Hematopoietic multipotent progenitor cell treated with erythropoietin and hydrocortisone succinate and interleukin-3 and kit ligand, for 8 days (in vitro differentiated cells): ENCODE results near the gene KATNB1.
A peak's percentile ranks its signal among the peaks of the same experiment; 100 is the strongest.

Experiments used
- DNase-seq: peaks from one replicate; pipeline ENCODE4 v3.0.0-alpha.2; 2015

The KATNB1 gene

GRCh38 chr16:57747091-57747490 lies 11.5 kb downstream of the KATNB1 start:
- no peak for DNase-seq

GRCh38 chr16:57747496-57747895 lies 11.9 kb downstream of the KATNB1 start:
- DNase-seq = no peak

- no peak for DNase-seq
These were observed 12.4 kb downstream of the KATNB1 start for GRCh38 chr16:57747996-57748395.

DNA sequence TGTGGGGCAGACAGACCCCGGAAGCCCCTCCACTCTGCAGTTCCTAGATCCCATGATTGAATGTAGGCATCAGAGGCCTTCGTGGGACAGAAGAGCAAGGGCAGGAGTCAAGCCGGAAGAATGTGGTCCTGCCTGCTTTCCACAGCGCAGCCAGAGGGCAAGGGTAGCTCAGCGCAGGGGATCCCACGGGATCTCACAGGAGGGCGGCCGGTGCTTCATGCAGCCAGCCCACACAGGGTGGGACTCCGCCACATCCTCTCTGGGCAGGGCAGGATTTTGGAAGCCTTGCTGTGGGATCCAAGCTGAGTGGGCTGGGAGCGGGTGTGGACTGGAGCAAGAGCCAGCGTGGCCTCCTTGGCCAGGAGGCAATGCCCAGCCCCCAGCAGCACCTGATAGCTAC lies 13.0 kb downstream of the KATNB1 start:
- no peak for DNase-seq

- DNase-seq = no peak
These were observed 13.6 kb downstream of the KATNB1 start for GRCh38 chr16:57749101-57749692.

DNA sequence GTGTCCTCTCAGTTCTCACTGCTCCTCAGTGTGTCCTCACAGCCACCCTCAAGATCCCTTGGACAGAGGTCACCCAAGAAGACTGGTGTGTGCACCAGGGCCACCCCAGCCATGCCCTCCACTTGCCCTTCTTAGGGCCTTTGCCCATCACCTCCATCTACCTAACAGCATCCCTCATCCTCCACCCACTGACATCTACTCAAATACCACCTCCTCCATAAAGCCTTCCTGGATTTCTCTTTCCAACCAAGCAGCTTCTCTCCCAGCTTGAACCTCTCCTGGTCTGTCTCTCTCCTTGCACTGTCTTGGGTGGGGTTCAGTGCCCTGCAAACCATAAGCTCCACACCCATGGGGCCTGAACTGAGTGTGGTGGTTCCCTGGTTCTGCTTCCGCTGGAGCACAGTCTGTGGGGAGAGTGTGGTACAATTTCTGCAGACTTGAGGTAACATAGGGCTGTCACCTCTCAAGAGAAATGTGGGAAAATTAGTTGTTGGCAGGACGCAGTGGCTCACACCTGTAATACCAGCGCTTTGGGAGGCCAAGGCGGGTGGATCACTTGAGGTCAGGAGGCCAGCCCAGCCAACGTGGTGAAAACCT lies 14.4 kb downstream of the KATNB1 start:
- no peak for DNase-seq

- DNase-seq = no peak
These were observed 15.4 kb downstream of the KATNB1 start for GRCh38 chr16:57750796-57751538.

GRCh38 chr16:57751539-57752202 lies 16.1 kb downstream of the KATNB1 start:
- DNase-seq = no peak

DNA sequence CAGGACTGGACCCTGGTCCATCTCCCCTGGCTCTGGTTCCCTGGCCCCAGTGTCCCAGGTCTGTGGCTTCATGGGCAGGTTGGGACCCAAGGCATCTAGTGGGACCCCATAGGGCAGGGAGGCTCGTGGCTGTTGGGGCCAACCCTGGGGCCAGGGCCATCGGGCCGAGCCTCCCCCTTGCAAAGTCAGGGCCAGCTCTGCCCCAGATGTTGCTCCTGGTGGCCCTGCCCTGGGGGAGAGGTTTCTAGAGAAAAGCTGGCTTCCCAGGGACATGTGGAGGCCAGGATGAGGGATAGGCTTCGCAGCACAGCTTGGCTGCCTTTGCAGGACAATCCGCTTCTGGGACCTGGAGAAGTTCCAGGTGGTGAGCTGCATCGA lies 16.6 kb downstream of the KATNB1 start:
- no peak for DNase-seq

DNA sequence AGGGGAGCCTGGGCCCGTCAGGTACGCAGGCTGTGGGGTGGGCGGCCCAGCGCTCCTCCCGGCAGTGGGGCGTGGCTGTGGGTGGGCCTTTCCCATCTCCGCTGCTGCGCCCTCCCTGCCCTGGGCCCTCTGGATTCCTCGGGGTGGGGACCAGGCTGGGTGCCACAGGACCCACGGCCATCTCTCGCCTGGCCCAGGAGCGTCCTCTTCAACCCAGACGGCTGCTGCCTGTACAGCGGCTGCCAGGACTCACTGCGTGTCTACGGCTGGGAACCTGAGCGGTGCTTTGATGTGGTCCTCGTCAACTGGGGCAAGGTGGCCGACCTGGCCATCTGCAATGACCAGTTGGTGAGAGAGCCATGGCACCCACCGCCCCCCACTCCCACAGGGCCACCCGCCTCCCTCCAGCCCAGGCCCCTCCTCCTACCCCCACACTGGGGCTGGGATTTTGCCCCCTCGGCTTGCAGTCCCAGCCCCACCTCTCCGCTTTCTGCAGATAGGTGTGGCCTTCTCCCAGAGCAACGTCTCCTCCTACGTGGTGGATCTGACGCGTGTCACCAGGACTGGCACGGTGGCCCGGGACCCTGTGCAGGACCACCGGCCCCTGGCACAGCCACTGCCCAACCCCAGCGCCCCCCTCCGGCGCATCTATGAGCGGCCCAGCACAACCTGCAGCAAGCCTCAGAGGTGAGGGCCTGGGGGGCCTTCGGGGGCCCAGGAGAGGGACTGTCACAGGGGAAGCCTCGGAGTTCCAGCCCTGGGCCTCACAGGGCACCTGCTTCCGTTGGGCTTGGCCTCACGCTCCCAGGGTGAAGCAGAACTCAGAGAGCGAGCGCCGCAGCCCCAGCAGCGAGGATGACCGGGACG lies 17.2 kb downstream of the KATNB1 start:
- DNase-seq = no peak

- no peak for DNase-seq
These were observed 18.1 kb downstream of the KATNB1 start for GRCh38 chr16:57753448-57754353.

DNA sequence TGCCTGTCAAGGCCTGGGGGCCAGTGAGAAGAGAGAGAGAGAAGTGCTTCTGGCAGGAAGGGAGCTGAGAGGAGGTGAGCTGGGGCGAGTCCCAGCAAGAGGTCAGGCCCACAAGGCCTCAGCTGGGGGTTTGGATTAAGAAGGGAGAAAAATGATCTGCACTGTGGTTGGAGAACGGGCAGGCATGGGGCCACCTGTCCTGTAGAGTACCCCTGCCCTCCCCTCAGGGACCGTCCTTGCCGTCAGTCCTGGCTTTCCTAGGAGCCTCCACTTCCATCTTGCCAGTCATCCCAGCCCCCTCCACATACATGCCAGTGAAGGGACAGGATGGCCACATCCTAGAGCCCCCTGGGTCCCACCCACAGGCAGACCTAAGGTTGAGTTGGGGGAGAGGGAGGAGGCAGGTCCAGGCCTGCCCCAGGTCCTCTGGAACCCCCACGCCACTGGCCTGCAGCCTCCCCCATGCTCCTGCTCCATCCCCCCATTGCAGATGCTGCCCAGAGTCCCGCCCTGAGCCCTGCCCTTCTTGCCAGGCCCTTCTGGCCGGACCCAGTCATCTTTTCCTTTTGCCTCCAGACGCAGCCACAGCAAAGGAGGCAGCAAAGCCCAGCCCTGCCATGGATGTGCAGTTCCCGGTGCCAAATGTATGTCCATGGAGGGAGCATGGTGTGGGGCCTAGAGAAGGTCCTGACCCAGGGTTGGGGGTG lies 18.9 kb downstream of the KATNB1 start:
- DNase-seq = no peak

- DNase-seq = no peak
These were observed 19.6 kb downstream of the KATNB1 start for GRCh38 chr16:57755061-57755684.

DNA sequence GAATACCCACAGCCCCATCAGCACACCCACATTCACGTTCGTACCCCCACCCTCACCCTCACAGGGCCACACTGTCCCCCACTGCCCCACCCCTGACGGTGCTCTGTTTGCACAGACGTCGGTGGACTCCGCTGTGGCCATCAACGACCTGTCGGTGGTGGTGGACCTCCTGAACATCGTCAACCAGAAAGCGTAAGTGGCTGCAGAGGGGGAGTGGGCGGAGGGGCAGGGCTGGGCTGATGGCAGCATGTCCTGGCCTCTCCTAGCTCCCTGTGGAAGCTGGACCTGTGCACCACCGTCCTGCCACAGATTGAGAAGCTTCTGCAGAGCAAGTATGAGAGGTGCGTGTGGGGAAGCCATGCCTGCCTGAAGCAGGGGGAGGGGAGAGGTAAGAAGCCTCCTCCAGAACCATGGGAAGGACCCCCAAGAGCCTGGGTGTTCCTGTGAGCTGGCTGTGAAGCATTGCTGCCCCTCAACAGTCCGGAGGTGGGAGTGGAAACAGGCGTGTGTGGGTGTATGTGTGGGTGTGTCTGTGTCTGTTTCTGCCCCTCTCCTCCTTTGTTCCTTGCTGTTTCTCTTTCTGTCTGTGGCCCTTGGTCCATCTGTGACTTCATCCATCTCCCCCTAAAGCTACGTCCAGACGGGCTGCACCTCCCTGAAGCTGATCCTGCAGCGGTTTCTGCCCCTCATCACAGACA lies 20.3 kb downstream of the KATNB1 start:
- DNase-seq = no peak

DNA sequence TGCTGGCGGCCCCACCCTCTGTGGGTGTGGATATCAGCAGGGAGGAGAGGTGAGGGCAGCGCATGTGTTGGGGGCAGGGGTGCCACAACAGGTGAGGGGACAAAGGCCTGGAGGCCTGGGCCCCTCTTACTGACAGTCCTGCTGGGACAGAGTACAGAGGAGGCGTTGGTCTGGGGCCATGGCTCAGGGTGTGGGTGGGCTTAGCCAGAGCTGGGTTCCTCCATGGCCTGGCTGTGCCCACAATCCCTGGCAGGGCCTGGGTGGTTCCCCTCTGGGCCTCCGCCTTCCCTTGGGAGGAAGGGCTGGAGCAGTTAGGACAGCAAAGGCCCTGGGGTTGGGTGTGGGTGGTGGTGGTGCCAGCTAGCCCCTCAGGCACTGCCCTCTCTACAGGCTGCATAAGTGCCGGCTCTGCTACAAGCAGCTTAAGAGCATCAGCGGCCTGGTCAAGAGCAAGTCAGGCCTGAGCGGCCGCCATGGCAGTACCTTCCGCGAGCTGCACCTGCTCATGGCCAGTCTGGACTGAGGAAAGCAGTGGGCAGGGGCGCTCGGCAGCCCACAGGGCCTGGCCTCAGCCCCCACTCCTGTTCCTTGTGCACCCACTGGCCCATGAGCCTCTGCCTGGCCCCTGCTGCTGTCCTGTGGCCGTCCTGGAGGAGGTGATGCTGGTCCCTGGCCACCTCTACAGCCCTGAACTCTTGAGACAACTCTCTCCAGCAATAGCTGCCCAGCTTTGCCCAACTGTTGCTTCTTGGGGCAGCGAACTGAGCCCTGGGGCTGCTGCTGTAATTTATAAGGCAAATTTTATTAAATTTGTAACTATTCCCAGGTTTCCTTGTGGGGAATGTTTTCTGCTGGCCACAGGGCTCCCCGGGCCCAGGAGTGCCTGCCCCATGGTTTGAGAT lies 21.1 kb downstream of the KATNB1 start:
- DNase-seq = no peak

GRCh38 chr16:57757326-57757786 lies 21.8 kb downstream of the KATNB1 start:
- DNase-seq = peak; percentile 83

DNA sequence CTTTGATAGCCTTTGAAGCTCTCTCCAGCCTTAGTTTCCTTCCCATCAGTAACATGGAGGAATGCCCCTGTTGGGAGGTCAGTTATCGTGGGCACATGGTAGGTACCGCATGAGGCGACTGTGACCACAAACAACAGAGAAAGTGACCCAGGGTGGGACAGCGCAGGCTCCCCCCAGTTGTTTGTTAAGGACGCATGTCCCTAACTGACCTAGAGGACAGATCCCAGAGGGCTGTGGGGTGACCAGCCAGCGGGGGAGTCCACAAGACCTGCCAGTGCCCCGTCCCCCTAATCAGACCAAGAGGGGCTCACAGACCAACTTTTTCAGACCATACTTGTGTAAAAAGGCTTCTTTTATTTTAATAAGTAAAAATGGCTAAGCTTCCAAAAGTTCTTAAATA lies 22.3 kb downstream of the KATNB1 start:
- DNase-seq = no peak

- no peak for DNase-seq
These were observed 23.0 kb downstream of the KATNB1 start for GRCh38 chr16:57758331-57759117.
